HuH-7 (cell line): Measurements from ENCODE around the gene PTPN1.
"Not testable (repeated sequence)": the region's sequence is repeated elsewhere in the genome, so short reads cannot be mapped to it uniquely, and the experiment has no call there.

Experiments used
- DNase-seq: peaks from one replicate; pipeline ENCODE4 v3.0.0; 2011; ENCODE audit warnings: low spot score

Gene PTPN1

DNA sequence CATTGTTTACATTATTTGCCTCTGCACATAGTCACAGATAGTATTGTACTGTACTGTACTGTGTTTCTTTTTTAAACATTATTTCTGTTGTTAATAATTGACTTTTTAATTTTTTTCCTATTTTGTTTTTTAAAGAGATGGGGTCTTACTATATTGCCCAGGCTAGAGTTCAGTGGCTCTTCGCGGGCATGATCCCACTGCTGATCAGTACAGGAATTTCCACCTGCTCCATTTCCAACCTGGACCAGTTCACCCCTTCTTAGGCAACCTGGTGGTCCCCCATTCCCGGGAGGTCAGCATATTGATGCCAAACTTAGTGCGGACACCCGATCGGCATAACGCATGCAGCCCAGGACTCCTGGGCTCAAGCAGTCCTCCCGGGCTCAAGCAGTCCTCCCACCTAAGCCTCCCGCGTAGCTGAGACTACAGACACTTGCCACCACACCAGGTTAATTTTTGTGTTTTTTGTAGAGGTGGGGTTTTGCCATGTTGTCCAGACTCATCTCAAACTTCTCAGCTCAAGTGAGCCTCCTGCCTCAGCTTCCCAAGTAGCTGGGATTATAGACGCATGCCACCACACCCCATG, 47.5 kb downstream of the PTPN1 start:
- DNase-seq: no peak

DNA sequence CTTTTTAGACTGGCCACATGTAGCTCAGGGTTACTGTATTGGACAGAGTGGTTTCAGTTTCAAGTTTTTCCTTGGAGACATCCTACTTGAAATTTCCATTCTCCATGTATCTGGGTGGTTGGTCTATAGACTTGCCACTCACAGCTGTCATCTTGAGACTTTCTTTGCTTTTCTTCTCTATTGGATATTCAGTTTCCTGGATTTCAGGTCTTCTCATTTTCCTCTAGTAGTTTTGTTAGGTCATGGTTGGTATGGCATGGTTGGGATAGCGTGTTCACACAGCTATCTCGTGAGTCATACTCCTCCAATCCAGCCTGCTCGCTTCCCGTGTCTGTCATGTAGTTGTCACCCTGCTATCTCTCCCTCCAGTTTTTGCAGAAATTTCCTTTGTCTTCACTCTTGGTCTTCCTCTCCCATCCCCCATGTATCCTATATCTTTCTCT, 48.3 kb downstream of the PTPN1 start:
- no peak for DNase-seq

DNA sequence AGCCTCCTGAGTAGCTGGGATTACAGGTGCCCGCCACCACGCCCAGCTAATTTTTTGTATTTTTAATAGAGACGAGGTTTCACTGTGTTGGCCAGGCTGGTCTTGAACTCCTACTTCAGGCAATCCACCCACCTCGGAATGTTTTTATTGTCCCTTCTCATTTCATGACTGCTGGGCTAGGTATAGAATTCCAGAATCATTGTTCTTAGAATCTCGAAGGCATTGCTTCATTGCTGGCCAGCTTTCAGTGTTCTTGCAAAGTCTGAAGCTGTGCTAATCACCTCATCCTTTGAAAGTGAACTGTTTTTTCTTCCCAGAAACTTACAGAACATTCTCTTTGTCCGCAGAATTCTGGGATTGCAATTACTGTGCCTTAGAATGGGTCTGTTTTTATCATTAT, 49.0 kb downstream of the PTPN1 start:
- DNase-seq: no peak

DNA sequence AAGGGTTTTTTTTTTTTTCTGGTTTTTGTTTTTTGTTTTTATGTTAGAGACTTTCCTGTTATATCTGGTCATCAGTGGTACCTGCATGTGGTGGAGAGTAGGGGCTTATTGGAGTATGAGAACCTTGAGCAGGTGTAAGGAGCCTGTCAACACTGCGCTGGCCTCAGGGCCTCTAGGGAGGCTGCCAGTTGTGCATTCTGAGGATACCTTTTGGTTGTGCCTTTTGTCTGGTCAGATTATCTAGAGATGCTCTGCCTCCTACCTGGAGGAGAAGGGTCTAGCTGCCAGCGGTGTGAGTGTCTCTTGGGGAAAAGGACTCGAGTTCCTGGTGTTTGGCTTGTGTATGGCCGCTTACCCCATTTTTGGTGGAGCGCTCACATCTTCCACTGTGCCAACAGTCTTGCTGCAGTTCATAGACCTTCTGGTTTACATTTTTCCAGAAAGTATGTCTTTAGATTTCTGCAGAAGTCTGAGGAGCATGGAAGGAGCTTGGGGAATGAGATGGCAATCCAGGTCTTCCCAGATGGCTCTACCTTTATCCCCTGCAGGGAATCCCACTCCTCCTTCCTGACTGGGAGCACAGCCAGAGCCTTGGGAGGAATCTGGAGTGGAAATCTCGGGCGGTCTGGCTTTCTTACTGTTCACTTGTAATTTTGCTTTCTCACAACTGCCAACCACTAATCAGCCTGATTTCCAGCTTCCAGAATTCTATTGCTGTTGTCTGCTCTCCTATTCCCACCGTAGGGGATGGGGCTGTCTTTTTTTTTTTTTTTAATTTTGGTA, 49.9 kb downstream of the PTPN1 start:
- DNase-seq: no peak

DNA sequence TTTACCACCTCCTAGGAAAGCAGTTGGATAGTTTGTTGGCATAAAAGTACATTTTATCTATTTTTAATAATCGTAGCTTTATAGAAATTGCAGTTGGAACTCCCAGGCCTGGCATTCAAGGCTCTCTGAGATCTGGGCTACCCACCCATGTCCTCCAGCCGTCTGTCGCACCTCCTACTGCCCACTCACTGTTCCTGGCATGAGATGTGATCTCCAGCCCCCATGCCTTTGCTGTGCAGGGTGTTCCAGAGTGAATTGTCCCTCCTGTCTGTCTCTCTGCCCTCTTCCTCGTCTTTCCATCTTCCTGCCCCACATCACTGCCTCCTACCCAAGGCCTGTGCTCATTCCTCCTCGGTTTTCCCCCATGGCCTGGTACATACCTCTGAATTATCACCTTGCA, 50.7 kb downstream of the PTPN1 start:
- no peak for DNase-seq

DNA sequence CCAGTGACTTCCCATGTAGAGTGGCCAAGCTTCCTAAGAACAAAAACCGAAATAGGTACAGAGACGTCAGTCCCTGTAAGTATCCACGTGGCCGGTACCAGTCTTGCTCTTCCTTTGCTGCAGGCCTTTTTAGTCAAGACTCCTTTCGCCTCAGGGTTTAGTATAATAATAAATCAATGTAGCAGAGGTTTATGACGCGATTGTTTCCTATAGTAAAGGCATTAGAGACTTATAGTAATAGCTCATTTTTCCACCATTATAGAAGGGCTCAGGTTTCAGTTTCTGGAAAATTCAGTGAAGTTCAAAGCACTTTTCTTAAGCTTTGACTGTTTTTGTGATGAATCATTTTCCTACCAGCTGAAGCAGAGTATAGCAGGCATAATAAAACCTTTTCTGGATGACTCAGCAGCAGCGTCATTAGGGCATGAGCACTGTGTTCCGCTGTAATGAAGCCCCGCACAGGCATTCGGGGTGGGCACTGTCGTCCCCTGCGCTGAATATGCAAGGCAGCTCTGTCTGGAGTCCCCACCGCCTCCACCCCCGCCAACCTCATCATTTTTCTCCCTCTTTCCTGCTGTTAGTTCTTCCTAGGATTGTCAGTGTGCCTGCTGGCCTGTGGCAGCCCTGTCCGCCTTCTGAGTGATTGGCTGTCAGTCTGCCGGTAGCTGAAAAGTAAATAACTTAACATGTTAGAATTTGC, 51.3 kb downstream of the PTPN1 start:
- DNase-seq: no peak

DNA sequence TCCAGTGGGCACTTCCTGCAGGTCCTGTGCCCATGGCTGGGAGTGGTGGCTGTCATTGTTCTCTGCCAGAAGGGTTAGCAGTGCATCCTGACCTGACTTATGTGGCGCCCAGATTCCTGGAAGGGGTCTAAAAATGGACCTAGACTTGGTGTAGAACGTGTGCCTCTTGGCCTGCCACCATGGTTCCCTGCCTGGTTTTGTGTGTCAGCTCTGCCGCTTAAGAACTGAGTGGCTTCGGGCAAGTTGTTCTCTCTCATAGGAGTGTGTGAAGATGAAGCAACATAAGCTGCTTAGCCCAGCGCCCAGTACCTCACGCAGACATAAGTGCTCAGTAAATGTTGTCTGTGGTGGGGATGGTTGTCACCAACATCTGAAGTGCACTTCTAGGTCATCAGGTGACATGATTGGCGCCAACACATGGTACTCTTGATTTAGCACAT, 52.1 kb downstream of the PTPN1 start:
- DNase-seq: no peak

DNA sequence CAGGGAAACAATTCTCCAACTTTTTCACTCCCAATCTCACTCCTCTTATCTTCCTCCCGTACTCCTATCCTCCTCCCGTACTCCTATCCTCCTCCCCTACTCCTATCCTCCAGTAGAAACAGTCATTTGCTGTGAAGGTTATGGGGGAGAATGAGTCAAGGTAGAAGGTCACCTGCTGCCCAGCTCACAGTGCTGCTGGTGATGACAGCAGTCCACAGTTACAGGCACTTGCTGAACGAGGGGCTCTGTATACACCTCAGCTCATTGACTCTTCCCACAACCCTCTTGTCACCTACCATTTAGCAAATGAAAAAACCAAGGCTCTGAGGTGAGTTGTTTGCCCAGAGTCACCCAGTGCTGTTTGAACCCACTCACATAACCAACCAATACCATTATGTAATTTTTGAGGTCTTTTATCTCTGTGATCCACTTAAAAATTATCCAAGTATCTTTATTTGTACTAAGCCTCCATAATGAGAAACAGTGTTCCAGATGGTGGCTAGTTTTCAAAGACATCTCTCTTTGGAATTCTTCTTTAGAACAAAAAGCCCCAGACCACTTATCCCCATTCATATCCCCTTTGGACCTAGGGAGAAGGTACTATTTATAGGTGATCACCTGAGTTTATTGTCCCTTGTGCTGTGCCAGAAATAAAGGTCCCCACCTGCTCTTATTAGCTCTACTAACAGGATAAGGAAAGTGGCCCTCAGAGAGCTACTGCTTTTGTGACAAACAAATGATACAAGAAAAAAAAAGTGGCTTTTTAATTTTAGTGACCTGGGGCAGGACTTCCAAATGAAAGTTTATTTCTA, 53.2 kb downstream of the PTPN1 start:
- DNase-seq: no peak

DNA sequence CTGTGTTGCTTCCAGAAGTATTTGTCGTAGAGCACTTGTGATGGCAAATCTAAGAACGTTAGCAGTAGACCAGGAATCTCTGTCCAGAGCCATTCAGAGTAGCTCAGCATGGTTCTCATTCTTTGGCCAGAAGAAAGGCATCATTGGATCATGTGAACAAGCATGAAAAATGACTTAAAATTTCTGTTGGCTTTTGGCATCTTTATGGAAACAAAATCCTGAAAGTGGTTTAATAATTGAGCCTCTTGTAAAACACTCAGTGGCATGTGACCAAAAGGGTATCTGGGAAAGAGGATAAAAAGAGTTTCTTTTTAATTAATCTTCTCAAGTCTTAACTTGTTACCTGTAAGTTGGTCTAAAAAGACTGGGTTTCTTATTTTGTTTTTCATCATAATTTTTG, 55.2 kb downstream of the PTPN1 start:
- no peak for DNase-seq

DNA sequence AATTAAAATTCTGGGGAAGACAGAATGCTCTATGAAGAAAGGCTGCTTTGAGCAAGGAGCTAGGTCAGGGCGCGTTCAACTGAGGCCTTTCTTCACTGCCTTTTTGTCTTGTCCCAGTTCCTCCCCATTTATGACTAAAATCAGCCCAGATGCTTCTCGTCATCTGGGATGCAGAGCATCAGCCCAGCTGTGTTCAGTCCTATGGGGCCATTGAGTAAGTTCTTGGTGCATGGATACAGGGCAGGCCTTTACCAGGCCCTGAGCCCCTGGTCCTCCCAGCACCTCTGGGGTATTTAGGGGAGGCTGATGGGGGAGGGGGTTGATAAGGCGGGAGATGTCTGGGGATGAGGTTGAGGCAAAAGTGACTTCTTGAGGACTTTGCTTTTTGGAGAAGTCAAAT, 55.7 kb downstream of the PTPN1 start:
- no peak for DNase-seq

DNA sequence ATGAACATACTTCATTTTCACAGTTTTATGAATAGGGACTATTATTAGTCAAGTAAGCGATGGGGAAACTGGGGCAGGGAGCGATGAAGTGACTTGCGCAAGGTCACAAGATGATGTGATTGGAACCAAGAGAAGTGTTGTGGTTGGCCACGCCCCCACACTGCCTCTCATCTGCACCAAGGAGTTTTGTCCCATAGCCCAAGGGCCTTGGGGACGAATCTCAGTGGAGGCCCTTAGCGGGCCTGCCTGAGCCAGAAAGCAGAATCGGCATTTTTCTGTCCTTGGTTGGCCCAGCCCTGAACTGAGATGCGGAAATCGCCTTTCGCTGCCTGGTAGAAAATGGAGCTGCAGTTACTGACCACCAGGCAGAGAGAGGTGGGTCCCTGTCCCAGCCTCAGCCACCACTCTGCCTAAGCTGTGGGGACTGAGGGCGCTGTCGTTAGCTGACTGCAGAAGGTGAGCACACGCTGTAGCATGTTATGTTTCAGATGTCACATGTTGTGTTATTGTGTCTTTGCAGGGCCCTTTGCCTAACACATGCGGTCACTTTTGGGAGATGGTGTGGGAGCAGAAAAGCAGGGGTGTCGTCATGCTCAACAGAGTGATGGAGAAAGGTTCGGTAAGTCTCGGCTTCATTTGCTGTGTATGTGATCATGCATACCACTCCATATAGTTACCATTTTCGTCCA, 57.8 kb downstream of the PTPN1 start:
- DNase-seq: no peak

DNA sequence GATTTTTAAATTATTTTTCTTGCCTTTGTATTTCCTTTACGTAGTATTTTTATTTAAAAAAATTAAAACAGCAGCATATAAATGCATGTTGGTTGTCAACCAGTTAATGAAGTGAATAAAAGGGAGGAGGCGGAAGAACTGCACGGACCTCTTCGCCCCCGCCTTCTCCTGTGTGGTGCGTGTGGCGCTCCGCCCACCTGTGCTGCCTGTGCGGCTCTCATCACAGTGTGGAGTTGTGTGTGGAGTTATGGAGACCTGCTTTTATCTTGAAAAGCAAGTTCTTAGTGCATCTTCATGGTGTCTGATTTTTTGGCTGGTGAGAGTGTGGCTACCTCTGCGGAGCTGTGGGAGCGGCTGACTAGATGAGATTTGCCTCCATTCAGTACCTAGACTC, 58.4 kb downstream of the PTPN1 start:
- no peak for DNase-seq

DNA sequence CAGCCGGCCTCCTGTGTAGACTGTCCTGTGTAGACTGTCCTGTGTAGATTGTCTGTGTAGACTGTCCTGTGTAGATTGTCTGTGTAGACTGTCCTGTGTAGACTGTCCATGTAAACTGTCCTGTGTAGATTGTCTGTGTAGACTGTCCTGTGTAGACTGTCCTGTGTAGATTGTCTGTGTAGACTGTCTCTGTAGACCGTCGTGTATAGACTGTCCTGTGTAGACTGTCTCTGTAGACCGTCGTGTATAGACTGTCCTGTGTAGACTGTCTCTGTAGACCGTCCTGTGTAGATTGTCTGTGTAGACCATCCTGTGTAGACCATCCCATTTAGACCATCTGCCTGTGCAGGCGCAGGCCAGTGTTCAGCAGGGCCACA, 59.3 kb downstream of the PTPN1 start:
- DNase-seq: not testable (repeated sequence)

DNA sequence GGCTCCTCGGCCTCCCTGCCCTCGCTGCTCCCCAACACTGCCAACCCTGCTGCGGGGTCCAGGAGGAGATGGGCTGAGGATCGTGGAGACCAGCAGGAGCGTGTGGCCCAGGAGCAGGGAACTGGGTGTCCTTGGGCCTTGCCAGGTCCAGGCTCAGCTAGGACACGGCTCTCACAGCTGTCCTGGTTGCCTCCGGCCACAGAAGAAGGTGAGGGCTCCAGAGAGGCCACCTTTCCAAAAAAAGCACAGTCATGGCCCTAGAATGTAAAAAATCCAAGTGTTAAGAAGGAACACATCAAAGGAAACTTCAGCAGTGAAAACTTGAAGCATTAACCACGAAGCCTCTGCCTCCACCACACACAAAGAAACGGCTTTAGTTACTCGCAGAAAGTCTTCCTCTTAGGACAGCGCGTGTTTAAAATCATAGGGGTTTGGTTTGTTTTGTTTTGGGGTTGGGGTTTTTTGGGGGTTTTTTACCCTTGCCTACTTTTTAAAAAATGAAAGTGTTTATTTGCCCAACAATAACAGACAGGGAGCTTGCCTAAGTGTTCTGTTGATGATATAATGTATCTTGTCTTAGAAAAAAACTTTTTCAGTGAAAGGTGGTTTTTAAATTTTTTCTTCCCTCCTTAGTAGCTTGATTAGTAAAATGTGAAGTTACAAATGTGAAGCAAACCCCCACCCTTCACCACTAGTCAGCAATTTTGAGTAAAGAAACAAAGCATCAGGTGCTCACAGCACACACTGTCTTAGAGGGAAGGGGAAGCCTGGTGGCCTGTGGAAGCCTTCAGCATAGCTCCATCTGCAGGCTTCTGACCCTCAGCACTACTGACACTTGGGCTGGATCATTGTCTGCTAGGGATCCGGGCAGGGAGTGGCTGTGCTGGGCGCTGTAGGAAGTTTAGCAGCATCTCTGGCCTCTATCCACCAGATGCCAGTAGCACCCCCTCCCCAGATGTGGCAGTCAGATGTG, 60.0 kb downstream of the PTPN1 start:
- DNase-seq: no peak

DNA sequence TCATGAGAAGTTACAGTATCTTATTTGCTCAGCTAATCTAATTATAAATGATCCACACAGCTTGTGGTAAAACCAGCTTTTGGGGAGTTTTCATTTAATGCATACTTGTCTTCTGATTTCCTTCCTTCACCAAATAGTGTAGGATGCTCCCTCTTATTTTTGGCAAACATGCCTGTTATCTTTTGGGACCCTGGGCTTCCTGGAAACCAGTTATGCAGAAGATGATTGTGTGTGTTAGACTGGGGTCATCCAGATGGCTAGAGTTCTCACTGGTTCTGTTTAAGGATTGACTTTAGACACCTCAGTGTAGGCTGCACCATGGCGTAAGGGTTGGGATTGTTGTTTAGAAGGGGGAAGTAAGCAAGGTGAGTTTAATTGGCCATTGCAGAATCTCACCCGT, 61.3 kb downstream of the PTPN1 start:
- DNase-seq: no peak

DNA sequence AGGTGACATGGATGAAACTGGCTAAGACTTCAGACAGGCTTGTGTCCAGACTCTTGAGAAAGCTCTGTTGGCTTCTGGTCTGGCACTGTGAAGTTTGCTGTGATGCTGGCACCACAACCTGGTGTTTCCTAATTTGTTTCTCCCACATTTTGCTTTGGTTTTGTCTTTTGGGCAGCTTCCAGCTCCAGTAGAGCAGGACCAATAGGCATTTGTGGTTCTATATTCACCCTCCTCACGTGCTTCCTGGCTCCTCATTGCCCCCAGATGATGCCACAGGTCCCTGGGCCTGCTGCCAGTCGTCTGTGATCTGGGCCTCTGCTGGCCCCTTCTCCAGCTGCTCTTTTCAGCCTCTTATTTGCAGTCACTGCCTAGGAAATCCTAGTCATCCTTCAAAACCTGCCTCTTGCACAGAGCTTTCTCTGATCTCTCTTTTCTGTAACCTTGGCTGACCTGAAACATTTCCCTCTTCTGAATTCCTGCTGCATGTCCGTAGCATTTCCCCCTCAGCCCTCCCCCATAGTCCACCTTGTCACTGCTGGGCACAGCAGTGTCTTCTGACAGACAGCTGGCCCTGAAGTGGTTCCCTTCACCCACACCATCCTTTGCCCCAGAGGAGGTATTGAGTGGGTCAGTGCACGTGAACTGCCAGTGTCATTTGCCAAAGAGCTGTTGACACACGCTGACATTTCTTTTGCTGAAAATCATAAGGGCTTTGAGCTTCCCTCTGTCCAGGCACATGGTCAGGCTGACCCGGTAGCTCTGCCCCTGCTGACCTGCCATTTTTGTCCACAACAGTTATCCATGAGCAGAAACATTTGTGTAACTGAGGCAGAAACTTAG, 63.0 kb downstream of the PTPN1 start:
- no peak for DNase-seq

DNA sequence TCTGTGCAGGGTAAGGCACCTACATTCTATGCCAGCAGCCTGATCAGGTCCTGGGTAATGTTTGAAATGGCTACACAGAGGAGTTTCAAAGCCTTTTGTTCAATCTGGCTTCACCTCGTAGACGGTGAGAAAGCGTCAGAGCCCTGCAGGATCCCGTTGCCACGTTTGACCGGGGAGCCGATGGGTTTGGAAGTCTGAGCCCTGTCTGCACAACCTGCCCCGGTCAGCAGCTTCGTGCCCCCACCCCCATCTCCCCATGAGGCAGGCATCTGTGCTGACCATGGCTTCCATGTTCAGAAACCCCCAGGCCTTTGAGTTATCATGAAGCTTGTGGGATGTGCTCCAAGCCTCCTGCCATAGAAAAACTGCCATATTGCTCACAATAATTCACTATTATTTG, 63.9 kb downstream of the PTPN1 start:
- no peak for DNase-seq

DNA sequence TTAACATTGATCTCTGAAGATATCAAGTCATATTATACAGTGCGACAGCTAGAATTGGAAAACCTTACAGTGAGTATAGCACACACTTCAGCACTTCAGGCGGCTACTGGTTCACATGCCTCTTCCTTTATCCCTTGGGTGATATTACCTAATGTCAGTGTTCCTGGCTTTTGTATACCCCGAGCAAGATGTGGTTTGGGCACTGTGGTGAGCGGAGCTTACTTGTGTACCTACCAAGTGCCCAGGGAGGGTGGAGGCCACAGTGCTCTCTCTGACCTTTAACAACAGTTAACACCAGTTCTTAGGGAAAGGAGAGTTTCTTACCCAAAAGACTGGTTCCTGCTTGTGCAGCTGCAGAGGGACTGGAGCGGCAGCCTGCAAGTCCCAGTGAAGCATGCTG, 64.4 kb downstream of the PTPN1 start:
- DNase-seq: no peak

DNA sequence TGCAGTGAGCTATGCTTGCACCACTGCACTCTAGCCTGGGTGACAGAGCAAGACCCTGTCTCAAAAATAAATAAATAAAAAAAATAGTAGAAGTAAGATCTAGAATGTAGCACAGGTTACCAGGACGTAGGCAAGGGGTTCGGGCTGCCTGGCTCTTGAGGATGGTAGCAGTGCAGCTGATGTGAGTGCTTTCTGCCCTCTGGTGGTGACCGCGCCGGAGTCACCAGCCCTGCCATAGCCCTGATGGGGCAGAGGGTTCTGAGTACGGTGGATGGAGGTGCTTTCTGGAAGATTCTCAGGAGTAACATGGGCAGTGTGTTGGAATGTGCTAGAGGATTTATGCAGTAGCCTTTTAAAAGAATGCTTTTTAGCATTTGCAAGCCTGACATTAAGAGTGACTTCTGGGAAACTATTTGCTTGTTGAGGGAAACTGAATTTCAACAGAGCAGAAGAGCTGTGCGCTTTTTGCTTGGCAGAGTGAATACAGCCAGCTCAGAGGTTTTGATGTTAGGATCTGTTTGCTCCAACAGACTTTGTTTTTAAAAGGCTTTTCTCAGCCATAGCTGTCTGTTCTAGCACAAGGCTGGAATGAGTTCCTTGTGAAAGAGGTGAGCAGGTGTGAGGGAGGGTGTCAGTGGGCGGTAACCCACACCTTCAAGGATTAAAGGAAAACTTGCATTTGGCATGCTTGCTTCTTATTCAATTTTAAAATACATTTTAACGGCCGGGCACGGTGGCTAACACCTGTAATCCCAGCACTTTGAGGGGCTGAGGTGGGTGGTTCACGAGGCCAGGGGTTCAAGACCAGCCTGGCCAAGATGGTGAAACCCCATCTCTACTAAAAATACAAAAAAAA, 65.9 kb downstream of the PTPN1 start:
- peak; percentile 92 for DNase-seq
